Cardiac fibroblast (primary cell): ENCODE data around the gene WWC1.

Experiments
- DNase-seq, 2 donors: peaks; one replicate each; pipeline versions ENCODE4 v3.0.0 to v3.0.0-alpha.2; 2010; ENCODE audit warnings: low read depth in 2 of 2
- H3K4me3 ChIP-seq, 2 donors: replicated peaks in 1 of 2; 1 replicate in 1 of 2; 2 replicates in 1 of 2; pipeline ENCODE4 v1.5.1; 2011; ENCODE audit warnings: low read depth in 2 of 2, low read length in 2 of 2, mild to moderate bottlenecking in 2 of 2, moderate library complexity in 1 of 2
- TF ChIP-seq, protein P1 (sequence below): IDR thresholded peaks from one replicate; pipeline ENCODE4 v1.5.1; 2011; ENCODE audit warnings: low read depth, mild to moderate bottlenecking, low read length, inconsistent platforms

Gene WWC1

DNA sequence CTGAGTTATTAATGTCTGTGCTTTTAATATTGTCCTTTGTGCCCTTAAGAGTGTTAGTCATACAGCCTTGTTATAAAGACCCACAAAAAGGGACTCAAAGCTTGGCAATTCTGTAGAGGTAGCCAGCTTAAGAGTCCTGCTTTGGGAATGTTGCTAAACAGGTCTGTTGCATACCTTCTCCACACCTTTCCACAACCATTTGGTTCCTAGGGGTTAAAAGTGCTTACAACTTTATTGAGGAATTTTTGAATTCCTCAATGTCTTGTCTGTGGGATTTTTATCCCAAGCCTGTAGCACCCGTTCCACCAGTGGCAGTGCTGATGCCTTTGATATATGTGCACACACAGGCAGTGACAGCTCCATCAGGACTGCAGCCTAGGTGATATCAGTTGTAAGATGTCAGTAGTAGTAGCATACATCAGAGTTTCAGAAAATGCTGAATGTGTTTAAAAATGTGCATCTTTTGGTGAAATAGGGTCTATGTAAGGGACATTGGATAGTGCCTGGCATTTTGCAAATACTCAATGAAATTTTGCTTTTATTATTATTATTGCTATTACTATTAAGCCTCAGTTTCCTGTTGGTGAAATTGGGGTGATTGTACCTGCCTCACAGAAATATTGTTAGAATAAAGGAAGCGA, 68.5 kb downstream of the WWC1 start:
- no peak for DNase-seq
- H3K4me3 ChIP-seq, result no peak overlapping the region
- TF ChIP-seq, protein P1, sequence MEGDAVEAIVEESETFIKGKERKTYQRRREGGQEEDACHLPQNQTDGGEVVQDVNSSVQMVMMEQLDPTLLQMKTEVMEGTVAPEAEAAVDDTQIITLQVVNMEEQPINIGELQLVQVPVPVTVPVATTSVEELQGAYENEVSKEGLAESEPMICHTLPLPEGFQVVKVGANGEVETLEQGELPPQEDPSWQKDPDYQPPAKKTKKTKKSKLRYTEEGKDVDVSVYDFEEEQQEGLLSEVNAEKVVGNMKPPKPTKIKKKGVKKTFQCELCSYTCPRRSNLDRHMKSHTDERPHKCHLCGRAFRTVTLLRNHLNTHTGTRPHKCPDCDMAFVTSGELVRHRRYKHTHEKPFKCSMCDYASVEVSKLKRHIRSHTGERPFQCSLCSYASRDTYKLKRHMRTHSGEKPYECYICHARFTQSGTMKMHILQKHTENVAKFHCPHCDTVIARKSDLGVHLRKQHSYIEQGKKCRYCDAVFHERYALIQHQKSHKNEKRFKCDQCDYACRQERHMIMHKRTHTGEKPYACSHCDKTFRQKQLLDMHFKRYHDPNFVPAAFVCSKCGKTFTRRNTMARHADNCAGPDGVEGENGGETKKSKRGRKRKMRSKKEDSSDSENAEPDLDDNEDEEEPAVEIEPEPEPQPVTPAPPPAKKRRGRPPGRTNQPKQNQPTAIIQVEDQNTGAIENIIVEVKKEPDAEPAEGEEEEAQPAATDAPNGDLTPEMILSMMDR, result no peak

GRCh38 chr5:168360521-168361285, 69.3 kb downstream of the WWC1 start:
- TF ChIP-seq, protein P1, result no peak
- H3K4me3 ChIP-seq, result no peak overlapping the region
- no peak for DNase-seq

DNA sequence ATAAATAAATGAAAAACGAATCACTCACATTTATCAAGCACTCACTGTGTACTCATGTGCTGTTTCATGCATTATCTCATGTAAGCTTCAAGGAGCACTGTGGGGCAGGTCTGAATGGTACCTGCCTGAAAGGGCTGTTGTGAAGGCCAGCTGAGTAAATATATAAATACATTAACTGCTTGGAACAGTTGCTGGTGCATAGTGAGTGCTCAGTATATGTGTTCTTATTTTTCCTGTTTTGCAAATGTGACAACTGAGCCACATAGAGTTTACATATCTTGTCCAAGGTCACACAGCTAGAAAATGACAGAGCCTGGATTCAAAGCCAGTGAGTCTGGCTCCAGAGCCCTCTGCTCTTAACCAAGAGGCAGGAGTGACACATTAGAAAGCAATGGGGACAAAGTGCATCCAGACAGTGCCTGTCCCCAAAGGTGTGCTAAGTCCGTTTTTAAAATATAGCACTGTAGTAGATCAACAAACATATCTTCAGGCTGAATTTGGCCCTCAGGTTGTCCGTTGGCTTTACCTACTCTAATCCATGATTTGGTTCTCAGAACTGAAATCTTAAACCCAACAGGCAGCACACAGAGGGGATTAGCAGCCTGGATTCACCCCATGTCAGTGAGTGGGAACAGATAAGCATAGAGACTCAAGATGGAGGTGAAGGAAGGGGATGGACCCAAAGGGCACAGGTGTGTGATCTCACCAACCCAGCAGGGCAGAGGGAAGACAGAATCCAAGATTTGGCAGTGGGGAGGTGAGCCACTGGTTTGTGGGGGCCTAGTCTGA, 70.8 kb downstream of the WWC1 start:
- no peak overlapping the region for H3K4me3 ChIP-seq
- no peak for DNase-seq
- TF ChIP-seq, protein P1, result no peak

DNA sequence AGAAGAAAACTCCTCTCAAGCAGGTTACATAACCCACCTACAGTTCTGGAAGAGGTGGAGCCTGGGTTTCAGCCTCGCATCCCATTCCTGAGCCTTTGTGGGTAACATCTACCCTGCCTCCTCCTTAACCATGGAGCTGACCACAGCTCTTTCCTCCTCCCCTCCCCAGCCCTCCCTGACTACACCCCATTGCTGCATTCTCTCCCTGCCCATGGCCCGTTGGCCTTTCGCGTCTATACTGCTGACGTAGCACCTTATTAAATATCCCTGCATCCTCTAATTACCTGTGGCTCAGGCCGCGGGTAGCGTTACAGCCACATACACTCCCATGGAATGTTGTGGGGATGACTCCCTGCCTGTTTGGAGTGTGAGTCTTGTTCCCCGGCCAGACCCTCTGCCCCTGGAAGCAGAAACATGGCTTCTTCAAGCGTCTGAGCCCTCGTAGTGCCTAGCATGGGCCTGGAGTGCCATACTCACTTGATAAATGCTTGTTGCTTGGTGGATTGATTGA, 72.8 kb downstream of the WWC1 start:
- no peak overlapping the region for H3K4me3 ChIP-seq
- DNase-seq, result no peak
- TF ChIP-seq, protein P1, result no peak

GRCh38 chr5:168364750-168365550, 73.5 kb downstream of the WWC1 start:
- no peak overlapping the region for H3K4me3 ChIP-seq
- TF ChIP-seq, protein P1, result no peak
- peak; percentile 2 to 63 for DNase-seq

- no peak overlapping the region for H3K4me3 ChIP-seq
- TF ChIP-seq, protein P1, result peak; percentile 8
These were observed 74.2 kb downstream of the WWC1 start for GRCh38 chr5:168365581-168366081.

More at GRCh38 chr5:168365581-168366081, 74.2 kb downstream of the WWC1 start:
- peak in 1 of 2 donors; percentile 71 for DNase-seq
